ENCODE data around the gene TMEM92. TPM values are rescaled to one million over a fixed set of nuclear protein-coding genes. Genes with fewer than 3 reads are reported as not detected.
A peak's percentile ranks its signal among the peaks of the same experiment; 100 is the strongest.

The TMEM92 gene
- total RNA-seq, 4 donors from 2014 or later: 1.3 TPM; not detected in 3

DNA sequence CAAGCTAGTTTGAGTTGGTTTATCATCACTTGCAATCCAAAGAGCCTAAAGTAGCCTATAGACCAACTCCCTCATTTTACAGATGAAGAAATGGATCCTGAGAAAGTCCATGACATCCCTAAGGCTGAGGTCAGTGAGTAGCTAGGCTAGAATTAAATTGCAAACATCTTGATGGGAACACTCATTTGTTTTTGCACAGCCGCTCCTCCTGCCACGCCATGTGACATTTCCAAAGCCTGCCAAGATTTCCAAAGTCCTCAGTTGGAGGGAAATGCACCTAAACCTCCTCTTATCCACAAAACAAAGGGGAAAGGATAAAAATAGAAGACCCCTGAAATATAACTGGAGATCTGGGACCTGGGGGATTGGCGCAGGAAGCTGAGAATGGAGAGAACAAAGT, 15.0 kb downstream of the TMEM92 start:
- DNase-seq (ENCODE audit: low spot score in 2 of 2): no peak
- H3K4me3 ChIP-seq: no peak overlapping the region
- no peaks in the 10 kb centered on the region for H3K36me3 ChIP-seq
- no peaks in the 10 kb centered on the region for H3K9me3 ChIP-seq
- TF ChIP-seq POLR2AphosphoS5 (IDR thresholded peaks at IDR 0.05) (no peak), POLR2A (IDR thresholded peaks at IDR 0.05) (no peak), EP300 (IDR thresholded peaks at IDR 0.05) (no peak)
- TF ChIP-seq, protein P1, sequence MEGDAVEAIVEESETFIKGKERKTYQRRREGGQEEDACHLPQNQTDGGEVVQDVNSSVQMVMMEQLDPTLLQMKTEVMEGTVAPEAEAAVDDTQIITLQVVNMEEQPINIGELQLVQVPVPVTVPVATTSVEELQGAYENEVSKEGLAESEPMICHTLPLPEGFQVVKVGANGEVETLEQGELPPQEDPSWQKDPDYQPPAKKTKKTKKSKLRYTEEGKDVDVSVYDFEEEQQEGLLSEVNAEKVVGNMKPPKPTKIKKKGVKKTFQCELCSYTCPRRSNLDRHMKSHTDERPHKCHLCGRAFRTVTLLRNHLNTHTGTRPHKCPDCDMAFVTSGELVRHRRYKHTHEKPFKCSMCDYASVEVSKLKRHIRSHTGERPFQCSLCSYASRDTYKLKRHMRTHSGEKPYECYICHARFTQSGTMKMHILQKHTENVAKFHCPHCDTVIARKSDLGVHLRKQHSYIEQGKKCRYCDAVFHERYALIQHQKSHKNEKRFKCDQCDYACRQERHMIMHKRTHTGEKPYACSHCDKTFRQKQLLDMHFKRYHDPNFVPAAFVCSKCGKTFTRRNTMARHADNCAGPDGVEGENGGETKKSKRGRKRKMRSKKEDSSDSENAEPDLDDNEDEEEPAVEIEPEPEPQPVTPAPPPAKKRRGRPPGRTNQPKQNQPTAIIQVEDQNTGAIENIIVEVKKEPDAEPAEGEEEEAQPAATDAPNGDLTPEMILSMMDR (IDR thresholded peaks at IDR 0.05): no peak
- peaks cover 25% of the 10 kb centered on the region for H3K4me1 ChIP-seq
- 77% methylated on average over 3 of the region's 3 CpGs for WGBS
- peak overlapping the region; percentile 80 for H3K27ac ChIP-seq
- no peaks in the 10 kb centered on the region for H3K27me3 ChIP-seq

DNA sequence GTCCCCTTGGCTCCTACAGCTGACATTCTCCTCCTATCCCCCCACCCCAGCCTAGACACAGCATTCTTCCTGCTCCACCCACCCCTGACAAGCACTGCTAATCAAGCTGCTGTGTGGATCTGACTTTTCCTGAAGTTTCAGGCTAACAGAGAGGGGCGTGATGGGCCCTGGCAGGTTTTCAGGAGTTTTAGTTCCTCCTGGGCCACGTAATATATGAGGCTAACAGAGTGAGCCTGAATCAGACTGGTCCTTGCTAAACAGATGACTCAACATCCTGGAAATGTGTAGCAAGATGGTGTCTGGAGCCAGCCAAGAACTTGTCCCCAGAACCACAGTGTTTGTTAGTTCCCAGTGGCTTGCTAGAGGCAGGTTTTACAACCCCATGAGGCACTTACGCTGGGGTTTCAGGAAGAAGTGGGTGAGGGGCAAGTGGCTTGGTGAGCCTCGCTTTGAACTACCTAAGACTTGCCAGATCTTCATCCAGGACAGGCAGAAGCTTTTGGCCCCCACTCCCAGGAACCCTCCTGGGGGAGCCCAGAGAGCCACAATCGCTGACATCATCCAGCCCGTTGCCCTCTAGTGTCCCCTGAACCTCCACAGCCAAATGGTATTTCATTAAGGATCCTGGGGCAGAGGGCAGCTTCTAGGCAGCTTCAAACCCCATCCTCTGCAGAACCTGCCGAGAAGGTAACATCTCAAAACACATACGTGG, 15.9 kb downstream of the TMEM92 start:
- H3K4me3 ChIP-seq: peak overlapping the region; percentile 10
- peak overlapping the region; percentile 80 for H3K27ac ChIP-seq
- no peaks in the 10 kb centered on the region for H3K27me3 ChIP-seq
- H3K4me1 ChIP-seq: peaks cover 25% of the 10 kb centered on the region
- no peaks in the 10 kb centered on the region for H3K9me3 ChIP-seq
- peak; percentile 88 to 94 for DNase-seq (ENCODE audit: low spot score in 2 of 2)
- H3K36me3 ChIP-seq: no peaks in the 10 kb centered on the region
- WGBS: 47% methylated on average over 8 of the region's 8 CpGs
- no peak for TF ChIP-seq POLR2A (IDR thresholded peaks at IDR 0.05)
- TF ChIP-seq POLR2AphosphoS5 (IDR thresholded peaks at IDR 0.05): peak in 2 of 3 donors; percentile 83 to 86

DNA sequence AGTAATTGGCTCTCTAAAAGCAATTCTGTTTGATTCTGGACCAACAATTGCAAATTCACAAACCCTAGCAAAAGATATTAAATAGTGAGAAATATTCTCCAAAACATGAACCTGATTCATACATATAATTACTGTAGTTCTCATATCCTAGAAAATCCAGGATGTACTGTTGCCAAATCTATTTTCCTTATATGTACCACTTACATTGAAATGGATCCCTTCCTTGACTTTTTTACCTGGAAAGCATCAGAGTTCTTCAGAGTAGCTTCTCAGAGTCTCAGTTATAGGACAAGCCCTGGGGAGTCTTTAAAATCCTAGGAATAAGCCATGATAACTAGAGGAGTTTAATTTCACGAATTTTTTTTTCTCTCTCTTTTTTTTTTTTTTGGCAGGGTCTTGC, 16.7 kb downstream of the TMEM92 start:
- Histone ChIP-seq H3K4me1 (peaks cover 25% of the 10 kb centered on the region), H3K9me3 (no peaks in the 10 kb centered on the region), H3K4me3 (no peak overlapping the region), H3K27ac (peak overlapping the region; percentile 80), H3K27me3 (no peaks in the 10 kb centered on the region), H3K36me3 (no peaks in the 10 kb centered on the region)
- DNase-seq (ENCODE audit: low spot score in 2 of 2): no peak
- 55% methylated on average over 1 of the region's 1 CpG for WGBS
- TF ChIP-seq POLR2AphosphoS5 (IDR thresholded peaks at IDR 0.05) (no peak), EP300 (IDR thresholded peaks at IDR 0.05) (no peak), POLR2A (IDR thresholded peaks at IDR 0.05) (no peak)
- TF ChIP-seq, protein P1 (IDR thresholded peaks at IDR 0.05): no peak

DNA sequence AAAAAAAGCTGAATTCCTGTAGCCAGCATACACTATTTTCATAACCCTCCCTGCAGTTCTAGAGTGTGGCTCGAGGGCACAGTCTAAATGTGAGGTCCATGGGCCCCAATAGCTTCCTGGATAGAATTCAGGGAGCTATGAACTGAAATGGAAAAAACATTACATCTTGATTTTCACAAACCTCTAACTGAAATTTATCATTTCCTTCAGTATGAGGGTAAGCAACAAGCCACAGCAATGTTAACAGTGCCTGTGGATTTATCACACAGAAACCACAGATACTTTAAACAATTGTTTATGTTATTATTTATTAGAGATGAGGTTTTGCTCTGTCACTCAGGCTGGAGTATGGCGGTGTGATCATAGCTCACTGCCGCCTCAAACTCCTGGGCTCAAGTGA, 18.2 kb downstream of the TMEM92 start:
- no peaks in the 10 kb centered on the region for H3K36me3 ChIP-seq
- H3K4me1 ChIP-seq: peaks cover 27% of the 10 kb centered on the region
- no peak for DNase-seq (ENCODE audit: low spot score in 2 of 2)
- TF ChIP-seq POLR2AphosphoS5 (IDR thresholded peaks at IDR 0.05): no peak
- TF ChIP-seq, protein P1 (IDR thresholded peaks at IDR 0.05): no peak
- TF ChIP-seq POLR2A (IDR thresholded peaks at IDR 0.05): no peak
- no peak for TF ChIP-seq EP300 (IDR thresholded peaks at IDR 0.05)
- WGBS: 92% methylated on average over 3 of the region's 3 CpGs
- no peak overlapping the region for H3K27ac ChIP-seq
- no peaks in the 10 kb centered on the region for H3K27me3 ChIP-seq
- H3K4me3 ChIP-seq: no peak overlapping the region
- H3K9me3 ChIP-seq: no peaks in the 10 kb centered on the region

DNA sequence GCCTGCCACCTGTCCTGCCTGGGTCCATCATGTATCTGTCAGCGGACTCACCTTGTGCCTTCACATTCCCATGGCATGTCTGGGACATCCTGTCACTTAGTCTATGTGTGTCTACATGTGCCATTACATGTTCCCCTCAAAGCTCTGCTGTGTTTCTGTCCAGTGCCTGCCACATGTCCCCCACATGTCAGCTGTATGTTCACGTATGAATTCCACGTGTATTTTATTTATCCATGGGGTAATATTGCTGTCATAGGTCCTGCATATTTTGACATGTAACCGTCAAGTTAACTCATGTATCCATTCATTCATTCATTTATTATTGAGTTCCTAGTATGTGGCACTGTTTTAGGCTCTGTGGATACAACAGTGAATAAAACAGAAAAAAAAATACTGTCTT, 20.8 kb downstream of the TMEM92 start:
- Histone ChIP-seq H3K27ac (no peak overlapping the region), H3K9me3 (no peaks in the 10 kb centered on the region), H3K4me3 (no peak overlapping the region), H3K27me3 (no peaks in the 10 kb centered on the region), H3K4me1 (peaks cover 8% of the 10 kb centered on the region), H3K36me3 (no peaks in the 10 kb centered on the region)
- DNase-seq (ENCODE audit: low spot score in 2 of 2): no peak
- 71% methylated on average over 4 of the region's 4 CpGs for WGBS
- TF ChIP-seq POLR2AphosphoS5 (IDR thresholded peaks at IDR 0.05) (no peak), EP300 (IDR thresholded peaks at IDR 0.05) (no peak), POLR2A (IDR thresholded peaks at IDR 0.05) (no peak)
- TF ChIP-seq, protein P1 (IDR thresholded peaks at IDR 0.05): no peak
